Endothelial cell (in vitro differentiated cells): ENCODE results near the gene CD248. TPM values are rescaled to one million over a fixed set of nuclear protein-coding genes. Genes with fewer than 3 reads are reported as not detected.

Experiments used
- DNase-seq: peaks from one replicate; pipeline ENCODE4 v3.0.0; 2021; ENCODE audit warnings: low spot score
- H3K27ac Mint-ChIP-seq: one replicate; pipeline ENCODE4 v1.8.0; 2021; ENCODE audit warnings: mixed read lengths, inconsistent platforms; ENCODE audit not compliant: unreplicated experiment
- H3K27me3 Mint-ChIP-seq: one replicate; pipeline ENCODE4 v1.8.0; 2021; ENCODE audit warnings: mild to moderate bottlenecking, moderate library complexity, mixed read lengths, inconsistent platforms; ENCODE audit not compliant: unreplicated experiment
- H3K36me3 Mint-ChIP-seq: one replicate; pipeline ENCODE4 v1.8.0; 2021; ENCODE audit warnings: mild to moderate bottlenecking, low read depth, mixed read lengths, inconsistent platforms; ENCODE audit not compliant: unreplicated experiment
- H3K4me1 Mint-ChIP-seq: one replicate; pipeline ENCODE4 v1.8.0; 2021; ENCODE audit warnings: mild to moderate bottlenecking, mixed read lengths, inconsistent platforms; ENCODE audit not compliant: unreplicated experiment
- H3K4me3 Mint-ChIP-seq: one replicate; pipeline ENCODE4 v1.8.0; 2021; ENCODE audit warnings: mild to moderate bottlenecking, mixed read lengths, inconsistent platforms; ENCODE audit not compliant: unreplicated experiment
- H3K9me3 Mint-ChIP-seq: one replicate; pipeline ENCODE4 v1.8.0; 2021; ENCODE audit warnings: mixed read lengths, inconsistent platforms; ENCODE audit not compliant: unreplicated experiment
- total RNA-seq: library from RNA; stranded (reverse); fragmentation: NEBNext Ultra II Directional; extraction: Animal tissue kit (Norgen Biotek cat#: 25700); gene quantifications from one replicate; pipeline ENCODE4 v1.2.1, GENCODE V29; 2021; ENCODE audit not compliant: unreplicated experiment
- TF ChIP-seq, protein P1 (sequence below): fragments of 200-600 bp; sonication (generic); IDR thresholded peaks from one replicate; pipeline ENCODE4 v1.5.0; 2021; ENCODE audit warnings: antibody characterized with exemption; ENCODE audit not compliant: unreplicated experiment

CD248 gene
- total RNA-seq, 1 donor from 2014 or later: 2.9 TPM

DNA sequence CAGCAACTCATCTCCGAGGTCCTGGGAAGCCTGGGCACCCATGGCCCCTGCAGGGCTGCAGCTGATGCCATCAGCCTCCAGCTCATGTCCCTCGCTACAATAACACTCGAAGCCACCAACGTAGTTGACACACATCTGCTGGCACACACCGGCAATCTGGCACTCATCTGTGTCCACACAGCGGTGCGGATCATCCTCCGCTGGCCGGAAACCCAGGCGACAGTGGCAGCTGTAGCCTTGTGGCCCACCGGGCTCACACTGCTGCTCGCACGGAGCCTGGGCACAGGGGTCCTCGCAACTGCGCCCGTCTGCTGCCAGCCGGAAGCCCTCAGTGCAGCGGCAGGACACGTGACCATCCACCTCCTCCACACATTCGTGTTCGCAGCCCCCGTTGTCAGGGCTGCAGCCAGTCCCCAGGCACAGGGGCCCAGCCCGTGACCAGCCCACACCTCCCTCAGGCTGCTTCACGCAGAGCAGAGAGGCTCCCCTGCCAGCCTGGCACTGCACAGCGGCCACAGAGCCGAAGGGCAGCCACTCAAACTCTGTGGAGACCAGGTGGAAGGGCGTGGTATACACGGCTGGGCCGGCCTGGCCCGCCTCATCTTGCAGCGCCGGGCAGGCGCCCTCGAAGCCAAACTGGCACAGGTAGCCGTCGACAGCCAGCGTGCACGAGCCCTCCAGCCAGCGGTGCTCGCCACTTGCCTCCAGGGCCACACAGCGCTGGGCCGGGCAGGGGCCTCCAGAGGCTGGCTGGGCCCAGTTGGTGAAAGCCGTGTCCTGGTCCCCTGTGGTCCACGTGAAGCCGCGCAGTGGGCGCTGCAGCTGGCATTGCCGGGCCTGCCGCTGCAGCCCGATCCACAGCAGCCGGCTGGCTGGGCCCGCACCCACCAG is 678 bp downstream of the CD248 start:
- peaks cover 23% of the 10 kb centered on the region for H3K4me1 Mint-ChIP-seq
- peaks cover 5% of the 10 kb centered on the region for H3K36me3 Mint-ChIP-seq
- H3K9me3 Mint-ChIP-seq: no peaks in the 10 kb centered on the region
- no peak overlapping the region for H3K4me3 Mint-ChIP-seq
- TF ChIP-seq, protein P1, sequence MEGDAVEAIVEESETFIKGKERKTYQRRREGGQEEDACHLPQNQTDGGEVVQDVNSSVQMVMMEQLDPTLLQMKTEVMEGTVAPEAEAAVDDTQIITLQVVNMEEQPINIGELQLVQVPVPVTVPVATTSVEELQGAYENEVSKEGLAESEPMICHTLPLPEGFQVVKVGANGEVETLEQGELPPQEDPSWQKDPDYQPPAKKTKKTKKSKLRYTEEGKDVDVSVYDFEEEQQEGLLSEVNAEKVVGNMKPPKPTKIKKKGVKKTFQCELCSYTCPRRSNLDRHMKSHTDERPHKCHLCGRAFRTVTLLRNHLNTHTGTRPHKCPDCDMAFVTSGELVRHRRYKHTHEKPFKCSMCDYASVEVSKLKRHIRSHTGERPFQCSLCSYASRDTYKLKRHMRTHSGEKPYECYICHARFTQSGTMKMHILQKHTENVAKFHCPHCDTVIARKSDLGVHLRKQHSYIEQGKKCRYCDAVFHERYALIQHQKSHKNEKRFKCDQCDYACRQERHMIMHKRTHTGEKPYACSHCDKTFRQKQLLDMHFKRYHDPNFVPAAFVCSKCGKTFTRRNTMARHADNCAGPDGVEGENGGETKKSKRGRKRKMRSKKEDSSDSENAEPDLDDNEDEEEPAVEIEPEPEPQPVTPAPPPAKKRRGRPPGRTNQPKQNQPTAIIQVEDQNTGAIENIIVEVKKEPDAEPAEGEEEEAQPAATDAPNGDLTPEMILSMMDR: no peak
- DNase-seq: no peak
- H3K27ac Mint-ChIP-seq: no peak overlapping the region
- peaks cover 28% of the 10 kb centered on the region for H3K27me3 Mint-ChIP-seq

DNA sequence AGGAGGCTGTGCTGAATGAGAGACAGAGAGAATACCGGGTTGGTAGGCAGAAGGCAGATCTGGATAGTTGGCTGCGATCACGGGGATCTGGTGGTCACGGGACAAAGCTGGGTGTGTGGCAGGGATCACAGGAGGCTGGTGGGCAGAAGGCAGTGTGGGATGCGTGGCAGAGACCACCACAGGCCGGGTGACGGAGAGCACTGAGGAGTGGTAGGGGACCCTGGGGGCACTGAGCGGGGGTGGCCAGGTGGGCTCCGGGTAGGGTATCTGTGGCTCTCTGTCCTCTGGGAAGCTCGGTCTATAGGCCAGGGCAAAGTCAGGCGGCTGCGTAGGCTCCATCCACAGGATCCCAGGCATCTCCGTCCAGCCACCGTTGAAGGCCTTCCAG is 1.4 kb downstream of the CD248 start:
- TF ChIP-seq, protein P1: no peak
- Mint-ChIP-seq H3K27ac (peak overlapping the region; percentile 34), H3K9me3 (no peaks in the 10 kb centered on the region), H3K4me1 (peaks cover 23% of the 10 kb centered on the region), H3K4me3 (peak overlapping the region; percentile 76), H3K36me3 (peaks cover 5% of the 10 kb centered on the region), H3K27me3 (peaks cover 26% of the 10 kb centered on the region)
- DNase-seq: no peak

DNA sequence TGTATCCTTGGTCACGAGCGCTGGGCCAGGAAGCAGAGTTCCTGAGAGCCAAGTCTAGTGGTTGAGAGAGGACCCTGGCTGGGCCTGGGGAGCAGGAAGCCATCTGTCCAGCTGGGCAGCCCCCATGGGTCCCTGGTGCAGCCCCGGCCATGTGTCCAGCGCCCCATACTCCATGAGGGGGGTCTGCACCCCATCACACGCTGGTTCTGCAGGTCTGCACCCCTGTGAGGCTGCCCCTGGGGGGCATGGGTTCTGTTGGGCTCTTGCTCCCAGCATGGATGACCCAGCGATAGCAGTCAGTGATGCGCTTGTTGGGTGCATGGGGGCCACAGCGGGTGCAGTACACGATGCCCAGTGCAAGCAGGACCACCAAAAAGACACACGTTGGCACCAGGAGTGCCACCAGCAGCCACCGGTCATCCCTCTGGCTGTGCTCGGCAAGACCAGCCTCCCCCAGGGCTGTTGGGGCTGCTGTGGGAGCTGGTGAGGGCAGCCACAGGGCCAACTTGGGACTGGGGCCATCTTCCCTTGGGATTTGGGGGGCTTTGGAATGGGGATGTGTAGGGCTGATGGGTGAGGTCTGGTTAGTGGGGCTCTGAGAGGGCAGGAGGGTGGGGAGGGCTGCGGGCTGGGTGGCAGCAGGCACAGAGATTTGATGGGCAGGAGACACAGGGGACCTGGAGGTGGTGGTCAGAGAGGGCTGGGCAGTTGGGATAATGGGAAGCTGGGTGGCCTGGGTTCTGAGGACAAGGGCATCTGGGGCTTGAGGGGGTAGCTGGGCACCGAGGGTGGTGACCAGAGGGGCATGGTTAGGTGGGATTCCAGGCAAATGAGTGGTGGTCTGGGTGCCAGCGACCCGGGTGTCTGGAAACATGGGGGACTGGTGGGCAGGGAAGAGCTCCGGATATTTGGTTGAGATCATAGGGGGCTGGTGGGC is 2.0 kb downstream of the CD248 start:
- Mint-ChIP-seq H3K9me3 (no peaks in the 10 kb centered on the region), H3K4me1 (peaks cover 27% of the 10 kb centered on the region), H3K27me3 (peaks cover 23% of the 10 kb centered on the region), H3K4me3 (peak overlapping the region; percentile 76), H3K27ac (peak overlapping the region; percentile 34), H3K36me3 (peaks cover 5% of the 10 kb centered on the region)
- TF ChIP-seq, protein P1: no peak
- no peak for DNase-seq

DNA sequence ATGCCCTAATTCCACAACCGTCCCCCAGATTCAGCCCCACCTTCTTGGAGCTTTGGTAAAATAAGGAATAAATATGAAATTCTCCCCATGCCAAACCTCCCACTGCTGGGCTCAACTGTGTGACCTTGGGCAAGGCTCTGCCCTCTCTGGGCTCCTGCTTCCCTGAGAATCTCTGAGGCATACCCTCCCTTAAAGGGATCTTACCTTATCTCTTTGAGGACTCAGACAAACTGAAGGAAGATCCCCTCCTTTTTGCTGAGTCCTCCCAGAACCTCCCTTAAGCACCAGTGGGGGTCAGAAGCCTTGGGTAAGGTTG is 2.7 kb downstream of the CD248 start:
- Mint-ChIP-seq H3K9me3 (no peaks in the 10 kb centered on the region), H3K4me1 (peaks cover 29% of the 10 kb centered on the region), H3K4me3 (peak overlapping the region; percentile 51), H3K27ac (peak overlapping the region; percentile 57), H3K36me3 (peaks cover 5% of the 10 kb centered on the region), H3K27me3 (peaks cover 25% of the 10 kb centered on the region)
- TF ChIP-seq, protein P1: no peak
- DNase-seq: no peak
